CD4-positive, alpha-beta T cell treated with Interleukin-4 for 1 hour (primary cell): Measurements from ENCODE around the gene GRPEL2.

ENCODE experiments used
- DNase-seq, 2 donors: peaks; one replicate each; pipeline ENCODE4 v3.0.0-alpha.2; 2020 to 2022

Gene GRPEL2

DNA sequence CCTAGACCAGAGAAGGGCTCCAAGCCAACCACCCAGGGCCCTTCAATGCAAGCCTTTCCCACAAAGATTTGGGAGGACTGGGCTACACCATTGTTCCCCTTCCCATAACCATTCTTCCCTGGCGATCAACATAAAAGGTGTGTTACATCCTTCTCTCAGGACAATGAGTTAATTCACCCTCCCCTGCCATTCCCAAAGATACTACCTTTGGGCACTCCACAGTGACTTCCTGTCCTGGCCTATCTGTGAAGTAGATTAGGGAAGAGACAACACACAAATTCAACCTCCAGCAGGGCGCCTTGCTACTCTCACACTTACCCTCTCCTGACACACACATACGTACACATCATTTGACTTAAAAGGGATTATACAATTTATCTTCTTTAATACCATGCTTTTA is 57.0 kb downstream of the GRPEL2 start:
- DNase-seq: no peak
